Progenitor cell of endocrine pancreas (in vitro differentiated cells): ENCODE data around the gene CDH23. TPM values are rescaled to one million over a fixed set of nuclear protein-coding genes. Genes with fewer than 3 reads are reported as not detected.

Experiments
- DNase-seq: peaks from one replicate; pipeline ENCODE4 v3.0.0; 2021; ENCODE audit warnings: low spot score; ENCODE audit not compliant: unreplicated experiment
- H3K27ac Mint-ChIP-seq: 2 replicates; pipeline ENCODE4 v1.8.0; 2021; ENCODE audit warnings: mild to moderate bottlenecking, moderate library complexity, mixed read lengths
- H3K27me3 Mint-ChIP-seq: 2 replicates; pipeline ENCODE4 v1.8.0; 2021; ENCODE audit warnings: mixed read lengths
- H3K36me3 Mint-ChIP-seq: 2 replicates; pipeline ENCODE4 v1.8.0; 2022; ENCODE audit warnings: mixed read lengths; ENCODE audit not compliant: insufficient read depth
- H3K4me1 Mint-ChIP-seq: 2 replicates; pipeline ENCODE4 v1.8.0; 2021; ENCODE audit warnings: low read depth, mixed read lengths
- H3K4me3 Mint-ChIP-seq: 2 replicates; pipeline ENCODE4 v1.8.0; 2021; ENCODE audit warnings: low read depth, mild to moderate bottlenecking, moderate library complexity, mixed read lengths
- H3K9me3 Mint-ChIP-seq: 2 replicates; pipeline ENCODE4 v1.8.0; 2021; ENCODE audit warnings: low read depth, mixed read lengths
- total RNA-seq: library from RNA; stranded (reverse); gene quantifications from 2 replicates; pipeline ENCODE4 v1.2.1, GENCODE V29; 2021
- TF ChIP-seq, protein P1 (sequence below): fragments of 200-600 bp; sonication (generic); IDR thresholded peaks from one replicate; pipeline ENCODE4 v1.5.0; 2021; ENCODE audit warnings: antibody characterized with exemption, mild to moderate bottlenecking; ENCODE audit not compliant: unreplicated experiment

CDH23 gene
- total RNA-seq, 1 donor from 2014 or later = 0.43 TPM

DNA sequence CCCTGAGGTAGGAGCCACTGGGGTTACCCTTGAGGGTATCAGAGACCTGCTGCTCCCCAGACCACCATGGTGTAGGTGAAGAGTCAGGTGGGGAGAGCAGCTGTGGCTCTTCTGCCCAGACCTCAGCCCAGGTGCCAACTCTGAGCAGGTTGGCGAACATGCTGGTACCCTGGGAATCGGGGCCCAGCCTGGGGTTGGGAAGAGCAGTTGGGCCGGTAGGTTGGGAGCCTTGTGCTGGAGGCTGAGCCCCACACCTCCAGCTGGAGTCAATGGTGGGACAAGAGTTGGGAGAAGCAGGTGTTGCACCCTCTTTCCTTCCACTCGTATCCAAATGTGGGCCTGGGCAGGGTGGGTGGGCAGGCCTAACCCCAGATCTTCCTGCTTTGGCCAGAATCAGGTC is 114.5 kb downstream of the CDH23 start:
- Mint-ChIP-seq H3K4me1 (peaks cover 11% of the 10 kb centered on the region), H3K9me3 (no peaks in the 10 kb centered on the region), H3K36me3 (no peaks in the 10 kb centered on the region), H3K27me3 (no peaks in the 10 kb centered on the region), H3K27ac (no peak overlapping the region), H3K4me3 (no peak overlapping the region)
- TF ChIP-seq, protein P1, sequence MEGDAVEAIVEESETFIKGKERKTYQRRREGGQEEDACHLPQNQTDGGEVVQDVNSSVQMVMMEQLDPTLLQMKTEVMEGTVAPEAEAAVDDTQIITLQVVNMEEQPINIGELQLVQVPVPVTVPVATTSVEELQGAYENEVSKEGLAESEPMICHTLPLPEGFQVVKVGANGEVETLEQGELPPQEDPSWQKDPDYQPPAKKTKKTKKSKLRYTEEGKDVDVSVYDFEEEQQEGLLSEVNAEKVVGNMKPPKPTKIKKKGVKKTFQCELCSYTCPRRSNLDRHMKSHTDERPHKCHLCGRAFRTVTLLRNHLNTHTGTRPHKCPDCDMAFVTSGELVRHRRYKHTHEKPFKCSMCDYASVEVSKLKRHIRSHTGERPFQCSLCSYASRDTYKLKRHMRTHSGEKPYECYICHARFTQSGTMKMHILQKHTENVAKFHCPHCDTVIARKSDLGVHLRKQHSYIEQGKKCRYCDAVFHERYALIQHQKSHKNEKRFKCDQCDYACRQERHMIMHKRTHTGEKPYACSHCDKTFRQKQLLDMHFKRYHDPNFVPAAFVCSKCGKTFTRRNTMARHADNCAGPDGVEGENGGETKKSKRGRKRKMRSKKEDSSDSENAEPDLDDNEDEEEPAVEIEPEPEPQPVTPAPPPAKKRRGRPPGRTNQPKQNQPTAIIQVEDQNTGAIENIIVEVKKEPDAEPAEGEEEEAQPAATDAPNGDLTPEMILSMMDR = no peak
- no peak for DNase-seq

GRCh38 chr10:71512312-71512711 is 115.6 kb downstream of the CDH23 start:
- H3K27me3 Mint-ChIP-seq = no peaks in the 10 kb centered on the region
- H3K27ac Mint-ChIP-seq = no peak overlapping the region
- peaks cover 11% of the 10 kb centered on the region for H3K4me1 Mint-ChIP-seq
- no peak overlapping the region for H3K4me3 Mint-ChIP-seq
- no peak for DNase-seq
- TF ChIP-seq, protein P1 = no peak
- H3K9me3 Mint-ChIP-seq = no peaks in the 10 kb centered on the region
- no peaks in the 10 kb centered on the region for H3K36me3 Mint-ChIP-seq

DNA sequence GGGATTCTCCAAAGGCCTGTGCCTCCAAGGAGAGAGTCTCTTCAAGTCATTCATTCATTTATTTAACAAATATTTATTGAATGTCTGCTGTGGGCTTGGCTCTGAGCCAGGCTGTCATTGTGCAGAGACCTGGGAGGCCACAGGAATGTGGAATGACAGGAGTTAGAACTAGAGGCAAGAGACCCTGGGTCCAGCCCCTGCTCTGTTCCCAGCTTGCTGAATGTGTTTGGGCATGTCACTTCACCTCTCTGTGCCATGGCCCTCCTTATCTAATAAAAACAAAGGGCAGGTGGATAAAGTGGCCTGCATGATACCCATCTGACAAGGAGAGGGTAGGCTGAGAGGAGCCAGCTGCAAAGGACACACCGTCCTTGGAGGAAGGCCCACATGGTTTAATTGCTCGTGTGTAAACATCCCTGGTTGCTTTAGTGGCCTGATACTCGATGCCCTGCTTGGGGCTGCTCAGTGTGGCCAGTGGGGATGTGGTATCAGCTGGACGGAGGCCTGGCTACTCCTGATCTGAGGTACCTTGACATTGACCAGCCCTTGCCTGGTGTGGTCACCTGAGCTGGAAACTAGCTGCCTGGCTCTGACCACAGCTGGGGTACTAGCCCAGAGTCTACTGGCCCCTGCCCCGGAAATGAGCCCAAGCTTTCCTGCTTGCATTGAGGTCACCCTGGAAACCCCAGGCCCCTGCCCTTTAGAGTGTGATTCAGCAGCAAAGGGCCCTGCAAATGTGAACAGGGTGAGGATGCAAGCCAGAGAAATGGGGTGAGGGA is 116.2 kb downstream of the CDH23 start:
- no peaks in the 10 kb centered on the region for H3K27me3 Mint-ChIP-seq
- no peaks in the 10 kb centered on the region for H3K36me3 Mint-ChIP-seq
- TF ChIP-seq, protein P1 = no peak
- DNase-seq = no peak
- peak overlapping the region; percentile 56 for H3K27ac Mint-ChIP-seq
- no peak overlapping the region for H3K4me3 Mint-ChIP-seq
- H3K9me3 Mint-ChIP-seq = no peaks in the 10 kb centered on the region
- peaks cover 11% of the 10 kb centered on the region for H3K4me1 Mint-ChIP-seq

DNA sequence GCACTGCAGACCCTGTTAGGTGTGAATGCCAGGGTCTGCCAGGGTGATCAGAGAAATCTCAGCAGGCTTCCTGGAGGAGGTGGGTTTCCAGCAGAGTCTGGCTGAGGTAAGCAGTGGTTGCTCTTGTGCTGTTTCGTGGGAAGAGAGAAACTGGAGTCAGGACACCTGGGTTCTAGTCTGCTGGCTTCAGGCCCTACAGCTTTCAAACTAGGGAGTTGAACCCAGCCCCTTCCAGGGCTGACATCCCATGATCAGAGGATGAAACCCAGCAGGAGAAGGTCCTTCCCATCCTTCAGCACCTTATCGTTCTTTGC is 116.8 kb downstream of the CDH23 start:
- no peak for DNase-seq
- TF ChIP-seq, protein P1 = no peak
- no peak overlapping the region for H3K4me3 Mint-ChIP-seq
- H3K4me1 Mint-ChIP-seq = peaks cover 11% of the 10 kb centered on the region
- H3K36me3 Mint-ChIP-seq = no peaks in the 10 kb centered on the region
- H3K27ac Mint-ChIP-seq = no peak overlapping the region
- no peaks in the 10 kb centered on the region for H3K27me3 Mint-ChIP-seq
- no peaks in the 10 kb centered on the region for H3K9me3 Mint-ChIP-seq

- TF ChIP-seq, protein P1 = no peak
- Mint-ChIP-seq H3K4me3 (no peak overlapping the region), H3K27me3 (no peaks in the 10 kb centered on the region), H3K27ac (no peak overlapping the region), H3K9me3 (no peaks in the 10 kb centered on the region), H3K4me1 (peaks cover 11% of the 10 kb centered on the region), H3K36me3 (no peaks in the 10 kb centered on the region)
- DNase-seq = no peak
Observed at GRCh38 chr10:71513936-71514335, 117.2 kb downstream of the CDH23 start.
